NCI-H1694 (cell line): ENCODE data around the gene KIF14.
"Not testable (repeated sequence)": the region's sequence is repeated elsewhere in the genome, so short reads cannot be mapped to it uniquely, and the experiment has no call there.

Source experiments
- DNase-seq: peaks from one replicate; lab custom pipeline; 2025; lab: John Stamatoyannopoulos, UW

KIF14 gene

DNA sequence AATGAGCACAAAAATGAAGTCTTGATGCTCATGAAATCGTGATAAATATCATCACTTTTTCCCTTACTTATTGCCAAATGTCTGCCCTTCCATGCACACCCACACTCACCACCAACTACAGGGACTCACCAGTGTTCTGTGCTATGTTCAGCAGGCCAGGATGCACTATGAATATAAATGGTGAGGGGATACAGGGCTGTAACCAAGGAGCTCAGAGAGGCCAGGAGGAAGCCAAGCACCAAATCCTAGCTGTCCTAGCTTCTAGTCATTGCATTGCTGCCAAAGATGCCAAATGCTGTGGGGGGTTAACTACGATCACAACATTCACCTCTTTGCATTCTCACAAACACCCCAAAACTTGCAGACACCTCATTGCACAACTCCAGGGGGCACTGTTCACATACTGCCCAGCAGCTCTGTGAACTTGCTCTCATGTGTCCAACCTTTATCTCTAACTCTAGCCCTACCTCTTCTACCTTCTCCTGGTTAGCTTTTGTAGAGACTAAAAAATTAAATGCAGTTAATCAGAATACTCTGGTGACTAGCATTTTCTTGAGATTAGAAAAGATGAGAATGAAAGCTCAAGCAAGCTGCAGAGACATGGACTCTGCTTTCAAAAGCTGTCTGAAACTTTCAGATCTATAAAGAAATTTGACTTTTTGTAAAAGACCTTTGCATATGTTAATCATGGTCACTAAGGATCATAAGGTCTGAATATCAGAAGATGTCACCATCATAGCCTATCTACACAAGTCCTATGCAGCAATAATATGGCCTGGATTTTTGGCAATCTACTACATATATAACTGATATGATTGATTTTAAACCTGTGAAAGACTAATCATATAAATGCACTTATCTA is 13.9 kb upstream of the KIF14 start:
- DNase-seq = no peak

GRCh38 chr1:200631375-200631774 is 10.8 kb upstream of the KIF14 start:
- DNase-seq = no peak

GRCh38 chr1:200630515-200630899 is 10.0 kb upstream of the KIF14 start:
- not testable (repeated sequence) for DNase-seq

DNA sequence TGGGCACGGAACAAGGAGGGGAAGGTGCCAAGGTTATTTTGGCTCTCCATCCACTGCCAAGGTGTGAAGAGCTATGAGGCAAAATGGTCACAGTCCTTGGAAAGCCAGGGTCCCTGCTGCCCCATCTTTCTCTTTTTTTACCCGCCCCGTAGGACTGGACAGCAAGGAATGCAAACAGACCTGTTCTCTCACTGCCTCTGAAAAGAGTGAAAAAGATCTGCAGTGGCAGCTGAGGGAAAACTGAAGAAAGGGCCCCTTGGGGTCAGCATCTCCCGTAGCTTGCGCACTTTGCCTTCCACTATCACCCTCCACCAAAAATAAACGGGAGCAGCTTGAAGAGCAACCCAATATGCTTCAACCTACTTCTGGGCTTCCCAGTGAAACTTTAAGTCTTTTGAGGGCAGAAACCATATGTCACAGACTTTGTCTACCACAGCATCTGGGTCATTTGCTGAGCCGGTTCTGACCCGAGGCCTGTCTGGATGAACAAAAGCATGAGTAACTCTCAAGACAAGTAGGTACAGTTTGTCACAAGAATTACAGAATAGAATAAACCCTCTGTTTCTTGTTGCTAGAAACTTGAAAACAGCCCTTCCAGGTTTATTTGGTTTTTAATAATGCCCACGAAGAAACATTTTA is 9.4 kb upstream of the KIF14 start:
- DNase-seq = no peak

GRCh38 chr1:200628223-200628881 is 7.8 kb upstream of the KIF14 start:
- DNase-seq = no peak

DNA sequence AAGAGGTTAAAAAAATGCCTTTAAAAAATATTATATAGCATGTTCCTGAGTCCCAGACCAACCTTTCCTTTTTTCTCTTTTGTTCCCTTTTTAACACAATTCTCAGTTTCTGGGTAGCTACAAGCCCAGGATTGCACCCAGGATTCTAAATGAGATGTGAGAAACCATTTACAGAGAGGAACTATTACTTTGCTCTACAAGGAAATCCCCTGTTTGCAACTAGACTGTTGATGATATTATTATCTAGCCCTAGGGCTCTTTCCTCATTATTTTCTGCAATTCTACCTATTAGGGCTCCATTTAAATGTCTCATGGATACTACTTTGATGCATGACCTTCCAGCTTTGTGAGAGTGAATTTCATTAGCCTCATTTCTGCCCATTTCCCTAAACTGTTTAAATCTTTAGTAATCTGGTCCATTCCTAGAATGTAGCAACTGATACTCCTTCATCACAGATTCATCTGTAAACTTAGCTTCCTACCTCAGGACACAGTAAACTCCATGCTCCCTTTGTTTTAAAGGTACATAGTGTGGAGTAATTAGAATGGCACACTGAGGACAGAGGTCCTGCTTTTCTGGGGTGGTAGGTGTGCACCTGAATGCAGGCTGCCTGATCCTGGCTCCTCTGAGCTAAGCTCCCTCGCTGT is 7.1 kb upstream of the KIF14 start:
- DNase-seq = no peak

DNA sequence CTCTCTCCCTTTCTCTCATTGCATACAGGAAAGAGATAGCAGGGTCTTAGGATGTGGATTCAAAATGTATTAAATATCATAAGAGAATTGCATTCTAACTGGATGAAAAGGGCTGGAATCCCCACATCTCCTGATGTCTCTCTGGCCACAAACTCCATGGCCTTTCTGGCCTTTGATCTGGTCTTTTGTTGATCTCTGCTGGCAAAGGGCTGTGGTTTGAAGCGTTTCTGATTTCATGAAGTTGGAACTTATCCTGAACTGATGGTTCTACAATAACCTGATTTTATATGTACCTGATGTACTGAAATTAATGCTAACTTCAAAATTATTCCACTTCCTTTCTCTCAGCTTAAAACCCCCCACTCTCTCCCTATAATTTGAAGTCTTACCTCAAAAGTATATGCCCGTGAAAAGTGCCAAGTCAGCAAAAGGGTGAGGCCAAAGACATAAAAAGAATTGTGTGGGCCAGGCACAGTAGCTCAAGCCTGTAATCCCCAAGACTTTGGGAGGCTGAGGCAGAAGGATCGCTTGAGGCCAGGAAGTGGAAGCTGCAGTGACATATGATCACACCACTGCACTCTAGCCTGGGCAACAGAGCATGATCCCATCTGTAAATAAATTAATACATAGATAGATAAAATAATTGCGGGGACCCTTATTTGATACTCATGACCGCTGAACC is 6.4 kb upstream of the KIF14 start:
- no peak for DNase-seq

DNA sequence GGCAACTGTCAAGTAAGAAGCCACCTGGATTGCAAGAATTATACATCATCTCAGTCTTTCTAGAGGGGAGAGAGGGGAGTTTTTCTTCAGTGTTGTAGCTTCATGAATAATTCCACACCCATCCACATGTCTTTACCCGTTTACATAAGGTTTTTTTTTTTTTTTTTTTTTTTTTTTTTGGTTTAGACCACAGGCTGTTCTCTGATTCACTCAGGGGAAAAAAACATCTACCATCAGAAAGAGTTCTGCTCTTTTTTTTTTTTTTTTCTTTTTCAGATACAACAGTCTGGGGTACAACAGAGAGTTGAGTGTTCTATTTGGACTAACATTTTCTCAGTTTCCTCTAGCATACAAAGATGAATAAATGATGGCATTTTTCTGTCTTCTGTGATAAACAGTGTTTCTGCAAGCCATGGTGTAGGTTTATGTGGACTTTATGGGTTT is 4.9 kb upstream of the KIF14 start:
- no peak for DNase-seq

- DNase-seq = no peak
Measured at GRCh38 chr1:200624679-200625335, 4.3 kb upstream of the KIF14 start.

DNA sequence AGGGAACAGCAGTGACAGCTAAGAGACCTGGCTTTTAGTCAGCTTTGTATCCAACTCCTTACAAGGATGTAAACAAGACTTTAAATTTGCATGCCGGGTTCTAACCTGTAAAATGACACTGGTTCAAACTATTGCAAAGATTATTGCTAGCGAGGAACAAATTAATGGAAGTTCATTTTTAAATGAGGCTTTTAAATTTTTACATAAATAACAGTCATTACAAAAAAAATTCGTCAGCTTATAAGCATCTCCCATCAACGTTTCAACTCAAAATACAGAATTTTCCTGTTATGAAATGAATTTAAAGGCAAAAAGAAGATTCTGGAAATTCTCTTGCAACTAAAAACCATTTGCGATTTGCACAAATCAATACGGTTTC is 668 bp downstream of the KIF14 start:
- no peak for DNase-seq

DNA sequence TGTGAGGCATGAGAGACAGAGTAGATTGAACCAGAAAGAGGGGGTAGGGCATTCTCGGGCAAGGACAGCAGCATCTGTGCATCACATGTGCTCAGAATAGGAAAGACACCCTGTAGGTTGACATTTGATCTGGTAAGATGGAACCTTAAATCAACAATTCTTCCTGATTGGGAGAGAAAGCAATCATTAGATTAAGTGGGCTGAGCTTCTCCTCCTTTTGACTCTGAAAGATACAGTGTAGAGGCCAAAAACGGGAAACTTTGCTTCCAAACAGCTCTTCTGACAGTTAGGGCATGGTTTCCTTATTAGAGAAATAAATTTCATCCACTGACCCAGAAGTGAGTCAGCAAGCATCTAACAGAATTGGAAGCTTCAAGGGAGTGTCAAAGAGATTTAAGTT is 9.7 kb downstream of the KIF14 start:
- DNase-seq = no peak

DNA sequence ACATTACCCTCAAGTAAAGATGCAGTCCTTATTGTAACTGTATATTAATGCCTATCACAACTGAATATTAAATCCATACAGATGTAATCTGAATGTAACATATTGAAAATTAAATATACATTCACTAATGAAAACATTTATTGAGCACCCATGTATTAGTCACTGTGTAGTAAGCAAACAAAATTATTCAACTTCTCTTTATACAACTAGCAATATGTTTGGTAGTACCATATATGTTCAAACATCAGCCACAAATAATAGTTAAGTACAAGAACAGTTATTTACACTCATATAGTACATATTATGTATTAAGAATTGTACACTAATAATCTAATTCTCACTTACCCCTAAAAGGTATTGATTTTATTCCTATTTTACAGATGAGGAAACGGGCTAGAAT is 17.9 kb downstream of the KIF14 start:
- DNase-seq = no peak

GRCh38 chr1:200590001-200590400 is 30.6 kb downstream of the KIF14 start:
- no peak for DNase-seq

DNA sequence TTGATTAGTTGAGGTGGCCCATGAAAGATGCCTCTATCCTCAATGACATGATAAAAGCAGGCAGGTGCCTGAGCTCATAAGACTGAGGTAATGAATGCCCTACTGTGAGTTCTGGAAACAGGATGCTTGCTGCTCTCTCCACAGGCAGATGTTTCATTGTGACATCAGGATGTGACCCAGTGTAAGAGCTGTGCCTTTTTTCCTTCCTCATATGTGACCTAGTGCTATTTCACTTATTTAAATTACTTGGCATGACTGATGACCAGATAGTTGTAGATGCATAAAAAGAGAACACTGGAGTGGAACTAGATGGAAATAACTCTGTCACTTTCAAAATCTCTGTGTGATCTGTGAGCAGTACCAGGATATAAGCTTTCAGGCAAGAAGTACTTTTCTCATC is 31.9 kb downstream of the KIF14 start:
- no peak for DNase-seq

DNA sequence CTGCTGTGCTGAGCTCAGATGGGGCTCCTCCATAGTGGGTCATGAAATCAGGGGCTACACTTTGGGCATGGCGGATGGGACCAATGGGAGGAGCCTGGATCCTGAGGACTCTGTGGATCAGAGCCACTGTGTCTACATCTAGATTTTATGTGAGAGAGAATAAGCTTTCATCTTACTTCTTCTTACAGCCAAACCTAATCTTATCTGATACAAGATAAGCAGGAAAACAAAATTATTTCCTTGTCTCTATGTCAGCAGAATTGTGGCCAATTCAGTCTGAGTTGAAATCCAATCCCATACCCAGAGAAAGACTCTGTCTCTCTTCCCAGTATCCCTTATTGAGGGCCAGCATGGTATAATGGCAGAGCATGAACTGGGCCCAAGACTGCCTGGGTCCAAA is 56.2 kb downstream of the KIF14 start:
- no peak for DNase-seq

DNA sequence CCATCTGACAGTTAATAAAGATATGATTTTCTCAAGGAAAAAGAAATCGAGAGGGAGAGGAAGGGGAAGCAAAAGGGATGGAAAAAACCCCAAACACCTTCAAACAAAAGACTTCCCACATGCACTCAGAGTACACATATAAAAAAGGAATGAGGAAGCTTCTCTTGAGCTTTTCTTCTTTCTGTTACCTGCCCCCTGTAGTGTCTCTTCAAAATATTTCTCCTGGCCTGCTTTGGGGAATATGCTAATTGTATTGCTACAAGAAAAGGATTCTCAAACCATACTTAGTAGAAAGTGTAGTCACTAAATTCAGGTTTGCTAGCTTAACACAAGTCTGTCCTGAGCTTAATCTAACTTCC is 58.7 kb downstream of the KIF14 start:
- no peak for DNase-seq

DNA sequence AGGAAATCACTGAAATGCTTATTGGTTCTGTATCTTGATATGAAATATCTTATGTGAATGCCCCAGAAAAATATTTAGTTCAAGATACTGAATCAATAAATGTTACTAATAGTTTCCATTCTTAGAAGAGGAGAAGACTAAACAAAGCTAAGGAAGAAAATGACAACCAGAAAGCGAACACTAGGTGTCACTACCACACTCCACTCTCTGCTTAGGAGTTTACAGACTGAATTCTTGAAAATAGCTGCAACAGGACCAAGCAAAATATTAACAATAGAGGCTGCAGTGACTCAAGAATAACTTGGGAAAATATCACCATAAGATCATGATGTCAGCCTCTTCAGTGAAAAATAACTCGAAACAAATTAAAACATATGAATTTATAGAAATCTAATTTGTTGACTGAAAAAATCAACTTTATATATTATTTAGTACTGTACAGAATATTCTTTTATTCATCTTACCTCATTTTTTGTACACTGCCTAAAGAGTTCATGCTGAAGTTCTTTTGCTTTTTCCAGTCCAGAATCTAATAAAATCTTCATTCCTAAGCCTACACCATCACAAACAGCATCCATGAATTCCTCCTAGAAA is 61.6 kb downstream of the KIF14 start:
- peak; percentile 53 for DNase-seq

- DNase-seq = no peak
Measured at GRCh38 chr1:200556002-200556401, 64.5 kb downstream of the KIF14 start.

GRCh38 chr1:200552737-200553136 is 67.8 kb downstream of the KIF14 start:
- DNase-seq = not testable (repeated sequence)

DNA sequence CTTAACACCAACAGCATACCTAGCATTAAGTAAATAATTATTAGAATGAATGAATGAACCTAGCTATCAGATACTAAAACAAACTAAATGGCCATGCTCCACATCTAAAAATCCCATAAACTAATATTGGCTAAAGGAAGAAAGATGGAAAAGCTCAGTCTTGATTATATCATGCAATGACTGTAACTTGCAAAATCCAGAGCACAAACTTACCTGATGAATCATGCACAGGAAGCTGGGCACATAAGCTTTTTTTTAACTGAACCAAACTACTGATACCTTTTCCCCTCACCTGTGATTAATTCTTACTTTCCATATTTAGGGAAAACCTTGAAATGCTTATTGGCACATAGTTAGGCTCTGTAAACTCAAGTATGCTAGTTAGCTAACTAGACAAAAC is 70.2 kb downstream of the KIF14 start:
- no peak for DNase-seq

DNA sequence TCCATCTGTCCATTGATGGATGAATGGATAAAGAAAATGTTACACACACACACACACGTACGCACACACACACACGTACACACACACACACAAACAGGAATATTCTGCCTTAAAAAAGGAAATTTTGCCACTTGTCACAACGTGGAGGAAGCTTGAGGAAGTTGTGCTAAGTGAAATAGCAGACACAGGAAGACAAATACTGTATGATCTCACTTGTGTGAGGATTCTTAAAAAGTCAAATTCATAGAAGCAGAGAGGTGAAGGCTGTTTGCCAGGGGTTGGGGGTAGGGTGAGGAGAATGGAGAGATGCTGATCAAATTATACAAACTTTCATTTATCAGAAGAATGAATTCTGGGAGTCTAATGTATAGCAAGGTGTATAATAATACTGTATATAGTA is 73.2 kb downstream of the KIF14 start:
- no peak for DNase-seq
